HepG2 (cell line): ENCODE data around the gene GPR143. TPM values are rescaled to one million over a fixed set of nuclear protein-coding genes. Genes with fewer than 3 reads are reported as not detected.

Source experiments
- ATAC-seq: fragments of 200-7000 bp; cut with Tn5 transposase; 3 replicates; pipeline ENCODE4 v1.9.1; 2020; ENCODE audit warnings: mild to moderate bottlenecking, moderate library complexity
- BruUV-seq: library from RNA; stranded (reverse); fragments of 400-500 nt; replicated peaks from 2 replicates; lab custom pipeline; 2021; lab: Mats Ljungman, UMichigan
- CTCF ChIA-PET: fragments of 300-600 bp; formaldehyde crosslinking; extraction: SDS; loops from one replicate; lab custom pipeline; 2021; ENCODE audit warnings: low total read pairs, inconsistent platforms, low intra/inter-chr PET ratio; lab: Yijun Ruan, JAX
- POLR2A ChIA-PET: fragments of 350-600 bp; sonication (Branson Sonifier 250); formaldehyde crosslinking; loops from one replicate; lab custom pipeline; 2020; ENCODE audit warnings: antibody characterized with exemption, inconsistent platforms; lab: Yijun Ruan, JAX
- DNase-seq: peaks from one replicate; pipeline ENCODE4 v3.0.0-alpha.2; 2015; ENCODE audit warnings: low spot score
- FAIRE-seq: peaks from 3 replicates; lab custom pipeline; 2011; peaks lifted over from hg19 to GRCh38; lab: Jason Lieb, UNC
- H2AFZ ChIP-seq: one replicate; pipeline ENCODE4 v1.6.1; 2011; ENCODE audit warnings: low read length, inconsistent platforms
- H3K27ac ChIP-seq: fragments of 300-600 bp; 3 replicates; pipeline ENCODE4 v1.8.0; 2011; ENCODE audit warnings: mixed run types, mild to moderate bottlenecking, mixed read lengths, low read length, inconsistent platforms; ENCODE audit not compliant: insufficient read depth; ENCODE audit errors: extremely low read length
- H3K27me3 ChIP-seq, 2 experiments: fragments of 200-600 bp in 1 of 2; 2 replicates in 1 of 2; 3 replicates in 1 of 2; pipeline versions ENCODE4 v1.6.0 to v1.8.0; 2011; ENCODE audit warnings: low read length in 2 of 2, mild to moderate bottlenecking in 2 of 2, moderate library complexity in 2 of 2, inconsistent platforms in 1 of 2; ENCODE audit not compliant: insufficient read depth in 2 of 2, control insufficient read depth in 1 of 2
- H3K36me3 ChIP-seq, 2 experiments: fragments of 200-600 bp in 1 of 2; replicated peaks in 1 of 2; 2 replicates in 1 of 2; 3 replicates in 1 of 2; pipeline versions ENCODE4 v1.5.1 to v1.8.0; 2011; ENCODE audit warnings: low read length in 2 of 2, inconsistent platforms in 1 of 2; ENCODE audit not compliant: insufficient read depth in 2 of 2, control insufficient read depth in 1 of 2
- H3K4me1 ChIP-seq: 2 replicates; pipeline ENCODE4 v1.5.1; 2012; ENCODE audit warnings: low read length, inconsistent platforms; ENCODE audit not compliant: insufficient read depth
- H3K4me2 ChIP-seq: 2 replicates; pipeline ENCODE4 v1.6.0; 2011; ENCODE audit warnings: low read depth, low read length, inconsistent platforms
- H3K4me3 ChIP-seq, 3 experiments: fragments of 200-600 bp in 1 of 3; sonication (generic), shearing (Covaris generic) in 1 of 3; replicated peaks in 1 of 3; 2 replicates each; pipeline ENCODE4 v1.5.1; 2011 to 2016; ENCODE audit warnings: low read length in 3 of 3, inconsistent platforms in 2 of 3, low read depth in 2 of 3, mild to moderate bottlenecking in 2 of 3, control low read depth in 1 of 3, mixed read lengths in 1 of 3; ENCODE audit not compliant: insufficient read depth in 1 of 3
- H3K79me2 ChIP-seq: one replicate; pipeline ENCODE4 v1.6.1; 2011; ENCODE audit warnings: low read length, inconsistent platforms; ENCODE audit not compliant: insufficient read depth
- H3K9ac ChIP-seq: 2 replicates; pipeline ENCODE4 v1.6.0; 2011; ENCODE audit warnings: mild to moderate bottlenecking, low read depth, low read length, inconsistent platforms; ENCODE audit not compliant: insufficient read depth
- H3K9me3 ChIP-seq: 2 replicates; pipeline ENCODE4 v1.5.1; 2012; ENCODE audit warnings: mild to moderate bottlenecking, low read length
- H4K20me1 ChIP-seq: 2 replicates; pipeline ENCODE4 v1.6.0; 2011; ENCODE audit warnings: inconsistent platforms, mild to moderate bottlenecking, low read length, moderate library complexity; ENCODE audit not compliant: insufficient read depth
- MTA3 ChIP-seq: sonication (generic); formaldehyde crosslinking; IDR thresholded peaks from 2 replicates; pipeline ENCODE4 v1.4.0; 2020; ENCODE audit warnings: missing genetic modification reagents
- NONO ChIP-seq, 2 experiments: fragments of 450-650 bp in 1 of 2; sonication (generic) in 1 of 2; formaldehyde crosslinking in 1 of 2; IDR thresholded peaks in 1 of 2; conservative IDR thresholded peaks in 1 of 2; 2 replicates each; pipeline versions ENCODE4 v1.6.1 to v1.8.0; 2017 to 2022; ENCODE audit warnings: mild to moderate bottlenecking in 1 of 2, missing genetic modification reagents in 1 of 2, moderate library complexity in 1 of 2
- PAX8 ChIP-seq: sonication (generic); formaldehyde crosslinking; IDR thresholded peaks from 2 replicates; pipeline ENCODE4 v1.8.0; 2022; ENCODE audit warnings: mild to moderate bottlenecking, missing genetic modification reagents, borderline replicate concordance
- PHF5A ChIP-seq: IDR thresholded peaks from one replicate; pipeline ENCODE4 v1.6.1; 2018; ENCODE audit warnings: low read depth, missing genetic modification reagents; ENCODE audit not compliant: unreplicated experiment
- ZKSCAN8 ChIP-seq: IDR thresholded peaks from 2 replicates; pipeline ENCODE4 v1.6.1; 2016; ENCODE audit warnings: borderline replicate concordance, missing genetic modification reagents, missing compliant biosample characterization
- ZNF12 ChIP-seq: sonication (generic); formaldehyde crosslinking; IDR thresholded peaks from 2 replicates; pipeline ENCODE4 v1.5.0; 2020; ENCODE audit warnings: missing genetic modification reagents
- ZNF33A ChIP-seq: sonication (generic); formaldehyde crosslinking; IDR thresholded peaks from 2 replicates; pipeline ENCODE4 v1.5.1; 2020; ENCODE audit warnings: missing genetic modification reagents, mild to moderate bottlenecking, moderate library complexity, borderline replicate concordance
- WGBS: methylation state at CpG from one replicate; pipeline ENCODE4 v1.1.6; 2017; ENCODE audit warnings: low lambda C conversion rate; 5-methylcytosine and 5-hydroxymethylcytosine counted together
- in situ Hi-C: cut with HindIII; loops from 2 replicates; pipeline ENCODE4 v1.10.0; 2017; ENCODE audit warnings: low pct_unique_long_range_greater_than_20kb; ENCODE audit not compliant: extremely low pct_ligation_motif_present
- intact Hi-C: fragments of 100-400 bp; cut with micrococcal nuclease; formaldehyde crosslinking; loops from one replicate; pipeline ENCODE4 v1.10.0; 2022; ENCODE audit not compliant: unreplicated experiment
- polyA plus RNA-seq, 8 experiments: library from polyadenylated mRNA; depleted of rRNA in 3 of 8; stranded (reverse) in 7 of 8; unstranded in 1 of 8; fragments of >200 nt; fragmentation: Illumina TruSeq in 4 of 8; extraction: Trizol in 4 of 8; gene quantifications; 2 replicates each; pipeline versions ENCODE4 v1.2.1 to v1.2.3, GENCODE V29; 2011 to 2016; ENCODE audit warnings: low read depth in 4 of 8, missing spikeins in 1 of 8, mixed read lengths in 1 of 8; ENCODE audit not compliant: insufficient read depth in 1 of 8
- total RNA-seq, 5 experiments: library from RNA; depleted of rRNA; stranded (reverse); fragments of >200 nt; fragmentation: Illumina TruSeq; extraction: Trizol; gene quantifications; 2 replicates each; pipeline ENCODE4 v1.2.3, GENCODE V29; 2016; ENCODE audit warnings: low read depth in 1 of 5
- TF ChIP-seq, protein P1 (sequence below): sonication (generic); formaldehyde crosslinking; IDR thresholded peaks from 2 replicates; pipeline ENCODE4 v1.5.0; 2020; ENCODE audit warnings: missing genetic modification reagents
- TF ChIP-seq, protein P2 (sequence below): sonication (generic); formaldehyde crosslinking; IDR thresholded peaks from 2 replicates; pipeline ENCODE4 v1.8.0; 2022; ENCODE audit warnings: mild to moderate bottlenecking, missing genetic modification reagents, moderate library complexity

Gene GPR143
- total and polyA plus RNA-seq, 2 of the 13 experiments (the other 11 are each of a cell fraction or from before 2014, with no cell fraction given): 0.30 to 0.89 TPM

DNA sequence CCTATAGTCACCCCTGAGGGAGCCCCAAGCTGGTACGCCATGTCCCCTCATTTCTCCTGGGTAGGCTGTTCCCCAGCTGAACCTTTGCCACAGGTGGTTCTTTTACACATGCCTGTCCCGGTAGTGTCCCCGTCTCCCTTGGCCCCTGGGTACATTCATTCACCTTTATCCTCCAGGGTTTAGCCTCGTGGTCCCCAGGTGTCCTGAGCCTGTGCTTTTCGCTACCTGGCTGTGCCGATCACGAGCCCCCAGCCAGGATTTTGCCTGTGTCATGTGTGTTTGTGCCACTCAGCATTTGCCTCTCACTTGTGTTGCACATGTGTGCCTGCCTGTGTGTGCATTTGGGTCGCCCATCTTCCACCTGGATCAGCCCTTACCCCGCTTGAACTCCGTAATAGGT lies 57.6 kb downstream of the GPR143 start (continued):
- TF ChIP-seq, protein P1, sequence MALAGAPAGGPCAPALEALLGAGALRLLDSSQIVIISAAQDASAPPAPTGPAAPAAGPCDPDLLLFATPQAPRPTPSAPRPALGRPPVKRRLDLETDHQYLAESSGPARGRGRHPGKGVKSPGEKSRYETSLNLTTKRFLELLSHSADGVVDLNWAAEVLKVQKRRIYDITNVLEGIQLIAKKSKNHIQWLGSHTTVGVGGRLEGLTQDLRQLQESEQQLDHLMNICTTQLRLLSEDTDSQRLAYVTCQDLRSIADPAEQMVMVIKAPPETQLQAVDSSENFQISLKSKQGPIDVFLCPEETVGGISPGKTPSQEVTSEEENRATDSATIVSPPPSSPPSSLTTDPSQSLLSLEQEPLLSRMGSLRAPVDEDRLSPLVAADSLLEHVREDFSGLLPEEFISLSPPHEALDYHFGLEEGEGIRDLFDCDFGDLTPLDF (CRISPR knock-in tag): no peak
- TF ChIP-seq PAX8 (CRISPR knock-in tag) (no peak), ZKSCAN8 (CRISPR knock-in tag) (no peak), NONO (IDR thresholded peaks at IDR 0.05) (no peak), NONO (CRISPR knock-in tag; conservative IDR thresholded peaks at IDR 0.05) (no peak), ZNF12 (CRISPR knock-in tag) (no peak)

DNA sequence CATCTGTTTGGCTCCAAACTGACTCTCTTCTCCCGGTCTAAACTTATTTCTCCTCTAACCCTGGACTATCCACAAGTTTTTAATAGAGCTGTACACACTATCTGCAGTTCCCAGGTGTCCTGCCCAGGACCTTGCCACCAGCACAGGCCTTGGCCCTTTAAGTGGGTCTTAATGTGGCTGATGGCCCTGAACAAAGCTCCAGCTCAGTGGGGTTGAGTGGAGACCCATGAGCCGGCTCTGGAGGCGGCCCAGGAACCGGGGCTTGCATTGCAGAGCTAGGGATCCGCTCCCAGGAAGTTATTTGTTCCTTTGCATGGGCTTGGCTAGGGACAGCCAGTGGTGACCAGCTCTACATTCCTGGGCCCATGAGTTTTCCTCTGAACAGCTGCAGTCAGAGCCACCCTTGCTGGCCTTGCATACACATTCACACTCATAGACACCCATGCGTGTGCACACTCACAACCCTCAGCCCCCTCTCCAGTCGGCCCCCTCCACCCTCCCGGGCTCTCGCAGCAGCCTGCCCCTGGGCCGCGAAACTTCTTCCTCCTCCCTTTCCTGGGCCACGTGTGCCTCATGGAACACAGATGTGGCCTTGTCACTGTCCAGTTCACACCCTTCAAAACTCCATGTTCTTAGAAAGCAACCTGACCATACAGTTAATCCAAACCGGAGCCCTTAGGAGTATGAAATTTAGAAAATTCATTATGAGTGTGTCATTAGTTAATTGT lies 58.2 kb downstream of the GPR143 start:
- WGBS: 91% methylated on average over 8 of the region's 13 CpGs
- H3K9me3 ChIP-seq: no peaks in the 10 kb centered on the region
- no peaks in the 10 kb centered on the region for H3K79me2 ChIP-seq
- DNase-seq: no peak
- H3K4me2 ChIP-seq: no peak overlapping the region
- no peaks in the 10 kb centered on the region for H3K4me1 ChIP-seq
- no peak for ATAC-seq
- H3K36me3 ChIP-seq: peaks cover 9 to 25% of the 10 kb centered on the region in 2 experiments
- no peaks in the 10 kb centered on the region for H4K20me1 ChIP-seq
- FAIRE-seq: no peak
- TF ChIP-seq MTA3 (no peak), ZNF33A (CRISPR knock-in tag) (no peak), PHF5A (CRISPR knock-in tag) (no peak)
- TF ChIP-seq, protein P2, sequence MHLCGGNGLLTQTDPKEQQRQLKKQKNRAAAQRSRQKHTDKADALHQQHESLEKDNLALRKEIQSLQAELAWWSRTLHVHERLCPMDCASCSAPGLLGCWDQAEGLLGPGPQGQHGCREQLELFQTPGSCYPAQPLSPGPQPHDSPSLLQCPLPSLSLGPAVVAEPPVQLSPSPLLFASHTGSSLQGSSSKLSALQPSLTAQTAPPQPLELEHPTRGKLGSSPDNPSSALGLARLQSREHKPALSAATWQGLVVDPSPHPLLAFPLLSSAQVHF (CRISPR knock-in tag): no peak
- no peak overlapping the region for H3K4me3 ChIP-seq
- no peak overlapping the region for H3K27ac ChIP-seq
- no TSS peak for BruUV-seq
- no peak overlapping the region for H3K9ac ChIP-seq
- no peaks in the 10 kb centered on the region for H3K27me3 ChIP-seq
- ChIA-PET POLR2A (no interaction called here), CTCF (no interaction called here)
- H2AFZ ChIP-seq: no peak overlapping the region
- intact Hi-C loops: loop anchor here (5.0 kb wide), 1 partner anchor 245 kb away; no protein-coding TSS in a partner anchor
- in situ Hi-C loops: loop anchor here (25.0 kb wide), 1 partner anchor 745 kb away; no protein-coding TSS in a partner anchor
